Right ventricle myocardium inferior (tissue), 1 donor: ENCODE measurements around the gene AVPR2. TPM values are rescaled to one million over a fixed set of nuclear protein-coding genes. Genes with fewer than 3 reads are reported as not detected.
A peak's percentile ranks its signal among the peaks of the same experiment; 100 is the strongest.

Experiments used
- ATAC-seq: fragments of 200-7000 bp; cut with Tn5 transposase; one replicate; pipeline ENCODE4 v1.9.1; 2020; ENCODE audit warnings: mild to moderate bottlenecking, moderate library complexity
- DNase-seq: peaks from one replicate; pipeline ENCODE4 v3.0.0; 2021; ENCODE audit errors: missing footprints
- intact Hi-C: fragments of 100-400 bp; cut with DNase I; formaldehyde crosslinking; loops from one replicate; pipeline ENCODE4 v1.11.0; 2022
- total RNA-seq: library from RNA; stranded (reverse); fragmentation: NEBNext Ultra II Directional; extraction: Animal tissue kit (Norgen Biotek cat#: 25700); gene quantifications from one replicate; pipeline ENCODE4 v1.2.1, GENCODE V29; 2021
- donor health status: DM: no; HTN: yes; CAD: no; lungs with severe emphysema.

AVPR2 gene
- total RNA-seq, 1 donor from 2014 or later: 3.2 TPM

GRCh38 chrX:153869473-153870287 lies 34.8 kb upstream of the AVPR2 start:
- no peak for ATAC-seq
- intact Hi-C loops: no loop called here
- no peak for DNase-seq

- intact Hi-C loops: no loop called here
- ATAC-seq (no peak), DNase-seq (no peak)
Measured at GRCh38 chrX:153870288-153870690, 34.2 kb upstream of the AVPR2 start.

- intact Hi-C loops: no loop called here
- DNase-seq (no peak), ATAC-seq (no peak)
Measured at GRCh38 chrX:153870791-153871360, 33.6 kb upstream of the AVPR2 start.

- ATAC-seq (no peak), DNase-seq (no peak)
- intact Hi-C loops: no loop called here
Measured at GRCh38 chrX:153871451-153871850, 33.0 kb upstream of the AVPR2 start.

- intact Hi-C loops: no loop called here
- ATAC-seq: no peak
- no peak for DNase-seq
Measured at GRCh38 chrX:153871946-153872878, 32.3 kb upstream of the AVPR2 start.

GRCh38 chrX:153873282-153874084 lies 31.0 kb upstream of the AVPR2 start:
- DNase-seq: no peak

GRCh38 chrX:153874085-153874365 lies 30.4 kb upstream of the AVPR2 start:
- DNase-seq (no peak), ATAC-seq (no peak)
- intact Hi-C loops: no loop called here

More at GRCh38 chrX:153873282-153874084, 31.0 kb upstream of the AVPR2 start:
- intact Hi-C loops: no loop called here
- no peak for ATAC-seq

- DNase-seq: no peak
- no peak for ATAC-seq
- intact Hi-C loops: no loop called here
Measured at GRCh38 chrX:153874366-153875125, 29.9 kb upstream of the AVPR2 start.

GRCh38 chrX:153875391-153876111 lies 28.9 kb upstream of the AVPR2 start:
- DNase-seq (peak; percentile 77), ATAC-seq (no peak)
- intact Hi-C loops: no loop called here

GRCh38 chrX:153876112-153876491 lies 28.4 kb upstream of the AVPR2 start:
- ATAC-seq (no peak), DNase-seq (no peak)
- intact Hi-C loops: no loop called here

- no peak for DNase-seq
- no peak for ATAC-seq
- intact Hi-C loops: no loop called here
Measured at GRCh38 chrX:153877571-153878261, 26.8 kb upstream of the AVPR2 start.

- intact Hi-C loops: no loop called here
- ATAC-seq (no peak), DNase-seq (no peak)
Measured at GRCh38 chrX:153878345-153878744, 26.1 kb upstream of the AVPR2 start.

- no peak for ATAC-seq
- DNase-seq: no peak
- intact Hi-C loops: no loop called here
Measured at GRCh38 chrX:153878969-153879653, 25.4 kb upstream of the AVPR2 start.

GRCh38 chrX:153879741-153880439 lies 24.6 kb upstream of the AVPR2 start:
- DNase-seq: no peak
- no peak for ATAC-seq
- intact Hi-C loops: no loop called here

GRCh38 chrX:153880440-153880815 lies 24.0 kb upstream of the AVPR2 start:
- intact Hi-C loops: no loop called here
- ATAC-seq (no peak), DNase-seq (no peak)

- DNase-seq: no peak
- no peak for ATAC-seq
- intact Hi-C loops: no loop called here
Measured at GRCh38 chrX:153881281-153881680, 23.2 kb upstream of the AVPR2 start.
